ENCODE results near the gene LIG4.

Gene LIG4

GRCh38 chr13:108193806-108194205, 21.5 kb downstream of the LIG4 start:
- TF ChIP-seq, protein P1, sequence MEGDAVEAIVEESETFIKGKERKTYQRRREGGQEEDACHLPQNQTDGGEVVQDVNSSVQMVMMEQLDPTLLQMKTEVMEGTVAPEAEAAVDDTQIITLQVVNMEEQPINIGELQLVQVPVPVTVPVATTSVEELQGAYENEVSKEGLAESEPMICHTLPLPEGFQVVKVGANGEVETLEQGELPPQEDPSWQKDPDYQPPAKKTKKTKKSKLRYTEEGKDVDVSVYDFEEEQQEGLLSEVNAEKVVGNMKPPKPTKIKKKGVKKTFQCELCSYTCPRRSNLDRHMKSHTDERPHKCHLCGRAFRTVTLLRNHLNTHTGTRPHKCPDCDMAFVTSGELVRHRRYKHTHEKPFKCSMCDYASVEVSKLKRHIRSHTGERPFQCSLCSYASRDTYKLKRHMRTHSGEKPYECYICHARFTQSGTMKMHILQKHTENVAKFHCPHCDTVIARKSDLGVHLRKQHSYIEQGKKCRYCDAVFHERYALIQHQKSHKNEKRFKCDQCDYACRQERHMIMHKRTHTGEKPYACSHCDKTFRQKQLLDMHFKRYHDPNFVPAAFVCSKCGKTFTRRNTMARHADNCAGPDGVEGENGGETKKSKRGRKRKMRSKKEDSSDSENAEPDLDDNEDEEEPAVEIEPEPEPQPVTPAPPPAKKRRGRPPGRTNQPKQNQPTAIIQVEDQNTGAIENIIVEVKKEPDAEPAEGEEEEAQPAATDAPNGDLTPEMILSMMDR (conservative IDR thresholded peaks at IDR 0.05; ENCODE audit: low read length), result no peak
- no peak for DNase-seq (ENCODE audit: low read depth)
- H3K4me3 ChIP-seq (ENCODE audit: low read length), result no peak overlapping the region

DNA sequence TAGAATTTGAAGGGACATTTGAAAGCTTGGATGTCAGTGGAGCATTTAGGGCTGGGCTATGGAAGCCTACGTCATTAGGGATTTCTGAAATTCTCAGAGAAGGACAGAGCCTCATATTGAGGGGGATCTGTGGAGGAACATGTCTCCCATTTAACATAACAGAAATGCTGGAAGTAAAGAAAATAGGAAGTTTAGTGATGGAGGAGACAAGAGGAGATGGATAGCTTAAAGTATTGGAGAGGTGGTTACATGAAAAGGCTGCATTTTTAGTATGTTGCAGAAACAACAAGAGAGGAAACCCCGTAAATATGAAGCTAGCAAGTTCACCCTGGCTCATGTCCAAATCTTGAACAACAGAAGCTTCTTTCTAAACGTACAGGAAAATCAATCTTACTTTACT, 24.4 kb downstream of the LIG4 start:
- no peak for DNase-seq (ENCODE audit: low read depth)
- TF ChIP-seq, protein P1 (conservative IDR thresholded peaks at IDR 0.05; ENCODE audit: low read length), result no peak

GRCh38 chr13:108188260-108188659, 27.1 kb downstream of the LIG4 start:
- no peak overlapping the region for H3K4me3 ChIP-seq (ENCODE audit: low read length)
- DNase-seq (ENCODE audit: low read depth), result no peak
- TF ChIP-seq, protein P1 (conservative IDR thresholded peaks at IDR 0.05; ENCODE audit: low read length), result no peak

More for the DNA sequence above, 24.4 kb downstream of the LIG4 start:
- H3K4me3 ChIP-seq (ENCODE audit: low read length), result no peak overlapping the region

DNA sequence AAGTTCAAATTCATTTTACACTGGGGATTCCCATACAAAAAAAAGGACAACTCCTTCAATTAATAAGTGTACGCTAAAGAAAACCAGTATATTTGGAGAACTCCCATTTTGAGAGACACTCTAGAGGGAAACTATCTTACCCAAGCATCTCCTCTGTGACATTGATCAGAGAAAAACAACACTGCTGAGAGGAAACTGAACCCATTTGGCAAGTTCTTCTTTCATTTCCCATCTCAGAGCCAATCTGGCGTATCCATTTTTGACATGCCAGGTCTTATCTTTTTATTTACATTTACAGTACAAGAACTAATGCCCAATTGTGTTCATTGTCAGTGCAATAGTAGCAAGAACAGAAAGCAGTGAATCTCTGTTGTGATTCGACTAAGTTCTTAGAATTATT, 30.1 kb downstream of the LIG4 start:
- TF ChIP-seq, protein P1 (conservative IDR thresholded peaks at IDR 0.05; ENCODE audit: low read length), result no peak
- no peak for DNase-seq (ENCODE audit: low read depth)
- H3K4me3 ChIP-seq (ENCODE audit: low read length), result no peak overlapping the region

GRCh38 chr13:108182652-108183051, 32.7 kb downstream of the LIG4 start:
- H3K4me3 ChIP-seq (ENCODE audit: low read length), result no peak overlapping the region
- TF ChIP-seq, protein P1 (conservative IDR thresholded peaks at IDR 0.05; ENCODE audit: low read length), result no peak
- no peak for DNase-seq (ENCODE audit: low read depth)

- DNase-seq (ENCODE audit: low read depth), result no peak
- TF ChIP-seq, protein P1 (conservative IDR thresholded peaks at IDR 0.05; ENCODE audit: low read length), result no peak
- no peak overlapping the region for H3K4me3 ChIP-seq (ENCODE audit: low read length)
Measured at GRCh38 chr13:108178078-108178477, 37.3 kb downstream of the LIG4 start.

DNA sequence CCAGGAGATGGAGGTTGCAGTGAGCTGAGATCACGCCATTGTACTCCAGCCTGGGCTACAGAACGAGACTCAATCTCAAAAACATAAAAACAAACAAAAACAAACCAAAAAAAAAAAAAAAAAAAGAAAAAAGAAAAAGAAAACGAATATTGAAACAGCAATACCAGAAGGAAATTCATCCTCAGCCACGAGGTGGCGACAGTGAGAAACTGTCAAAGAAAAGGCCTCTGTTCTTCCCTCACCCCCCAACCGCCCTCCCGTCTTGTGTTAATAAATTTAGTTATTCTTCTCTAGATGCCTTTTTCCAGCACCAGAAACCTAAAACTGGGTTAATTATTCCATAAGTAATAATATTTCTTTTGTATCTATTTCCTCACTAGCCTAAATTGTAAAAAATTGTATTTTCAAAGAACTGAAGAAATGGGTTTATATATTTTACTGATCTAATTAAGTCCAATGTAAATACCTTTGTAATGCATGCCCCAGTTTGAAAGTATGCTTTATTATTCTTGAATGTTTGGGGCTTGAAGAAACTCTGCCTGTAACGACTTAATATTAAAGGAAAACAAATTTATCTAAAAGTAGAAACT, 38.6 kb downstream of the LIG4 start:
- DNase-seq (ENCODE audit: low read depth), result no peak
- TF ChIP-seq, protein P1 (conservative IDR thresholded peaks at IDR 0.05; ENCODE audit: low read length), result peak; percentile 40
- no peak overlapping the region for H3K4me3 ChIP-seq (ENCODE audit: low read length)

All from AG10803 (cell line).